Renal cortical epithelial cell (primary cell): ENCODE data around the gene RXFP3. TPM values are rescaled to one million over a fixed set of nuclear protein-coding genes. Genes with fewer than 3 reads are reported as not detected.
"Not testable (repeated sequence)": the region's sequence is repeated elsewhere in the genome, so short reads cannot be mapped to it uniquely, and the experiment has no call there.

Source experiments
- DNase-seq: peaks from one replicate; pipeline ENCODE4 v3.0.0-alpha.2; 2011; ENCODE audit warnings: low read depth
- total RNA-seq: library from RNA; depleted of rRNA; stranded (reverse); fragments of >200 nt; gene quantifications from 2 replicates; pipeline ENCODE4 v1.2.3, GENCODE V29; 2014

RXFP3 gene
- total RNA-seq, 1 donor from 2014 or later = not detected

DNA sequence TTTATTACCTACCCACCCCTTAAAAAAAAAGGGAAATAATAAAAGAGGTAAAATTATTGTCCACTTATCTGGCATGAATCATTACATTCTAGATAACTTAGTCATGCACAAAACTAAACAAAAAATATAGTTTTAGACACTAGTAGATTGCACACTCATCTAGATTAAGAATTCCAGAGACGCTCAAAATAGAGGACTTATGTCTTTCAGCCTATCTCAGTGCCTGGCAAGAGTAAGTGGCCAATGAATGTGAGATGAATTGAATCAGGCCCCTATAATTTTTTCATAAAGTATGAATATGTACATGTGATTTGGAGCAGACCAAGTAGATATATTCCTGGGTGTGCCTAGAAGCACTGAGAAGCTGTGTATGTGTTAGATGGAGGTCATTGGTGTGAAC is 2.0 kb upstream of the RXFP3 start:
- DNase-seq = peak; percentile 16

DNA sequence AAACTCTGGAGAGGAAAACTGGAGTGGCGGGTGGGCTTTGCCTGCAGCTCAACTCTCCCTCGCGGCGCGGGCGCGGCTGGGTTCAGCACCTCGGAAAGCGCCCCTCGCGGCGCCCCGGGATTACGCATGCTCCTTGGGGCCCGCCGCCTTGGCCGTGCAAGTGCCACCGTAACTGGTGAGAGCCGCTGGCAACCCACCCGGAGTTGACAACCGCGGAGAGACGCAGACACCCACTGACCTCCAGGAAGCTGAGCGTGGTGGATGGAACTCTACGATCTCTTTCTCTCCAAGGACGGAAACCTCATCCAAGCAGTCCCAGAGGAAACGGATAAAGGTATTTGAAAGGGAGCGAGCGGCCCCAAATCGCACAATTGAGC is 194 bp upstream of the RXFP3 start:
- DNase-seq = peak; percentile 5

- DNase-seq = no peak
These were observed 976 bp downstream of the RXFP3 start for GRCh38 chr5:33937017-33937706.

GRCh38 chr5:33937707-33938506 is 1.7 kb downstream of the RXFP3 start:
- no peak for DNase-seq

DNA sequence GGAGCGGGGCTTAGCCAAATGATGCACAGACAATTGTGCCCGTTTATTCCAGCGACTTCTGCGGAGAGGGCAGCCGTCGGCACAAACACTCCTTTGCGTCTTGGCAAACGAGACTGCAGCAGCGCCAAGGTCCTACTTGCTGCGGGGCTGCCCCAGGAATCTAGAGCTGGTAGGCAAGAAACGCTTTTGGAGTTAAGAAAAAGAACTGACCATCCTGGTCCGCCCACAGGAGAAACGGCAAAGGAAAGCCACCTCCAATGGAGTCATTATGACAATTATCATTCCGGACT is 2.3 kb downstream of the RXFP3 start:
- DNase-seq = no peak

GRCh38 chr5:33938881-33939280 is 2.7 kb downstream of the RXFP3 start:
- DNase-seq = no peak

GRCh38 chr5:33939556-33940262 is 3.5 kb downstream of the RXFP3 start:
- DNase-seq = peak; percentile 45

- DNase-seq = no peak
These were observed 4.9 kb downstream of the RXFP3 start for GRCh38 chr5:33941090-33941489.

GRCh38 chr5:33944543-33945132 is 8.5 kb downstream of the RXFP3 start:
- DNase-seq = no peak

DNA sequence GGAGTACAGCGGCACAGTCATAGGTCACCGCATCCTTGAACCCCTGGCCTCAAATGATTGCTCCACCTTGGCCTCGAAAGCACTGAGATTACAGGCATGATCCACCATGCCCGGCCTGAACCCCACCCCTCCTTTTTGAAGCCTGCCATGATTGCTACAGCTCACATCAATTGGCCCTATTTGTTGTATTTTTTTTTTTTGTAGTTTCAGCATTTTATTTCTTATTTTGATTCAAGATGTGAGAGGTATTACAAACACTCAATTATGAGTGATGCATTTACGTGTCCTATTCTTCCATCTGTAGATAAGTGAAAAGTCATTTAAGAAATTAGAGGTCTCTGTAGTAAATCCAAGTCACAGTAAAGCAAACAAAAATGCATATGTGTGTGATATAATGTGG is 16.0 kb downstream of the RXFP3 start:
- not testable (repeated sequence) for DNase-seq

DNA sequence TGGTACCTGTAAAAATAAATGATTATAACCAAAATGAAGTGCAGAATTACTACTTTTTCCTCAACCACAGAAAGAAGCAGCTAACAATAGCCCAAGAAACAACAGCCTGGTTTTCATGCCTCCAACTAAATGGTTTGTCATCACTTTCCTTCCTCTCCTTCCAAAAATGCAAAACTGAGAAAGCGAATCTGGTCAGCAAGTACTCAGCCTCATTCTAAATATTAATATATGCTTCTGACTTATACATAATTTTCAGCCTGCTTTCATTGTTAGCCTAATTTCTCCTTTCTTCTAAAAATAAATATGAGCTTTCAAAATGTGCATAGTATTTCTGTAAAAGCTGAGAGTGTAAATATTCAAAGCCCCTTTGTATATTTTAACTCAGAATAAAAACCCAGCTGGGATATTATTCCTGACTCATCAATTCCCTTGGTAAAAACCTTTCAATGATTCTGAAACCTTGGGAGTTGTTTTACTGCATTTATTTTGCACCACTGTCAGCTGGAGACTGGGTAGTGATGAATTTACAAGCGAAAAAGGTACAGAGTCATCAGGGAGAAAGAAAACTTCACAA is 21.5 kb downstream of the RXFP3 start:
- DNase-seq = no peak

- no peak for DNase-seq
These were observed 22.0 kb downstream of the RXFP3 start for GRCh38 chr5:33958176-33958575.

DNA sequence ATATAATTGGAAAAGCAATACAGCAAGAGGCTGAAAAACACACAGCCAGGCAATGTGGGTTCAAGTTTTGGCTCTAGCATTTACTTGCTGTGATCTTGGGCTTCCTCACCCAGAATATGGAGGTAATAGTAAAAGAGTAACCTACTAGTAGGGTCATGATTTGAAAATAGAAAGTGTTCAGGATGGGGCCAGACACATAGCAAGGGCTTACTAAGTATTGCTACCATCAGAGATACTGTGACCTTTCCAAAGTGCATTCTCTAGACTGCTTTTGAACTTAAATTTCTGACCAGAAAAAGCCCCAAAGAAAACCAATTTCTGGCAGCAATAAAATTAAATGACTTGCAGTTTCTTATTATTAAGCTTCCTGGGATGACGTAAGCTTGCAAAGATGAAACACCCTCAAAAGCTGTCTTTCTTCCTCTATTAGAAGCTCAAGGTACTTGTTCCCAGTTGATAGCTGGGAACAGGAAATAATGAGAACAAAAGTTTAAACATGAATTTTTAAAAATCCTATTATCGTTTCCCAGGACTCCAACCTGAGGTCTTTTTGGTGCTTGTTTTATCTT is 28.0 kb downstream of the RXFP3 start:
- DNase-seq = no peak

DNA sequence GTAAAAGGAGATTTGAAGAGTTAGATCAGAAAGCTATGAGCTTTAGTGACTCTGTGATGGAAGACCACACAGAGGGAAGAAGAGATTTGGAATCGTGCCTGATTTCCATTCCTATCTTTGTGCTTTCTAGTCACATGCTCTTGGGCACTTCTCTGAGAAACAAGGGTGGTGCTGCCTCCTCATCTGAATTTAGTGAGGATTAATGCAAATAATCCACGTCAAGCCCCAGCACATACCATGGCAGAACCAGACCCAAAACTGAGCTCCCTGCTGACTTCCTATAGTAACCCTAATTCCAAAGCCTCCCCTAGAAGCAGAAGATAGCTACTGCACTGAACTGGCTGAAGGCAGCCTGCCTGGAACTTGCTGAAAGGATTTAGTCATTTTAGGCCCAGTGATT is 30.6 kb downstream of the RXFP3 start:
- no peak for DNase-seq

GRCh38 chr5:33968211-33969005 is 32.2 kb downstream of the RXFP3 start:
- no peak for DNase-seq

DNA sequence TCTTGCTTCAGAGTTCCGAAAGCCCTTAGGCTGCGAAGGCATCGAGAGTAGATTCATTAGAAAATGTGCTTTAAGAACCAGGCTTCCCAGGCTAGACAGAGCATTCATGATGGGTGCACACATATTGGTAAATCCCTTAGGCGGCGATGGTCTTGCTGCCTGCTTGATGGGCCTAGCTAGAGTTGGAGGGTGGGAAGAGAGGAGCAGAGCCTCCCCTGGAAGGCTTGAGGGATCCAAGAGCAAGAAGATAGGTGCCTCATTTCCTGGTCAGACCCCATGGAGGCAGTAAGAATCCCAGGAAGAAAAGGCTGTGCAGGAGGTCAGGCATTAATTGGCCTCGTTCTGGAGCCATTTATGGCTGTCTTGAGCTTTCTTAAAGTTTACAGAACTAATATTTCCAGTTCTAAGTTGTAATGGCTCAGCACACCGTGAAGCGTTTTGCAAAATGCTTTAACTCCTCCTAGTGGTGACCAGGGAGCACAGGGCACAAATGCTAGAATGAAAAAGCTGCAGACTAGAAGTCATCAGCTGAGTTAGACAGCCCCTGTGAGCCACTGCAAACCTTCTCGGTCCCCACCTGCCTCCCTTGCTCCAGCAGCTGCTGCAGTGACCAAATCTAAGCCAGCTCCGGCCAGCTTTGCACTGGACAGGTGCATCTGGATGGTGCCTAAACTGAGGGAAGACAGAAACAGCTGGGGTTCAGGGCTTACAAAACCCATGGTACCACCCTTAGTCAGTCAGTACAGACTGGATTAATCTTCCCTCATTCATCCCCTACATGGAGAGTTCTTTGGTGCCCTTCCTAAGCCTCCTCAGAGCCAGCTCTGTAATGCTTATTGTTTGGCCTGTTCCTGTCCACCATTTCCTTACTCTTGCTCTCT is 33.6 kb downstream of the RXFP3 start:
- DNase-seq = peak; percentile 55

DNA sequence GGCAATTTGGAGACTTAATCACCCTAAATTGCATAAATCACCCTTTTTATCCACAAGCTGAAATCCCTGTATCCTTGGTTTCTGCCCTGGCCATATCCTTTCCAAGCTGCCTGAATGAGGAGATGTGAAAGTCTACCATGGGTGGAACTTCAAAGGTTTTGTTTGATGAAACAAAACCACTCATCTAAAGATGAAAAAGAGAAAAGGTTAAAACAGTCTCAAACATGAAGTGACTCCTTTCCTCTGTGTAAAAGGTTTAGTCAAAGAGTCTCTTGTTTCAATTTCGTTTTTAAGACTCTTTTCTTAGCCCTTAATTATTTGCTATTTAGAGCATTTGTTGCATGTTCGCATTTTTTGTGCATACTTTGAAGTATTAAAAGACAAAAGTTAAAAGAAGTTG is 37.1 kb downstream of the RXFP3 start:
- no peak for DNase-seq

DNA sequence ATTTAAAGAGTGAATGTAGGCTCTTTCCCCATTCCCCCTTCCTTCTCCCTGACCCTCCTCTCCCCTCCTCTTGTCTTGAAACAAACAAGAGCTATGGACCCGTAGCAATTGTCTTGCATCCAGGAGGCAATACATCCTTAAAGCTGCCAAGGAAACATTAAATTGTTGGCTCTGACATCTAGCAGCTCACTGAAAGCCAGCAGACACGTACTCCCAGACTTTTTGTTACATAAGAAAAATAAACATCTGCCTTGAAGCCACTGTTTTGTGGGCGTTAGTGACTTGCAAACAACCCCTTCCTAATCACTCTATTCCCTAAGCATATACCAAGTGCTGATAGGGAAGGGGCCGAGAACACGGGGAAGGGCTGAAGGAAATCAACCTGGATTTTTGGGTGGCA is 39.7 kb downstream of the RXFP3 start:
- DNase-seq = no peak

DNA sequence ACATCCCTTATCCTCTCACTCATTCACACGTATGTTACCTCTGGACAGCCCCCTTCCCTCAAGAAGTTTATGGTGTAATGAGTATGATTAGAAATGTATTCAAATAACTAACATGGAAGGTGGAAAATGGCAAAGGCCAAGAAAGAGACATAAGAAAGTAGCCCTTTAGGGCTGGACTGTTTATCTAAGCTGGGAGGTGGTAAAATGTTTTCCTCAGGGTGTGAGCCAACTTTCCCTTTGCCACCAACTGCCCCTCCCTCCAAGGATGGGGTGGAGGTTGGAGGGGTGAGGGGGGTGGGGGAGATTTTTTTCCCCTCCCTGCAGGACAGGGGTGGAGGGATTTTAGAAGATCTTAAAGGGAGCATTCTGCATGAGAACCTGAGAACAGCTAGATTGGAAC is 40.1 kb downstream of the RXFP3 start:
- no peak for DNase-seq

DNA sequence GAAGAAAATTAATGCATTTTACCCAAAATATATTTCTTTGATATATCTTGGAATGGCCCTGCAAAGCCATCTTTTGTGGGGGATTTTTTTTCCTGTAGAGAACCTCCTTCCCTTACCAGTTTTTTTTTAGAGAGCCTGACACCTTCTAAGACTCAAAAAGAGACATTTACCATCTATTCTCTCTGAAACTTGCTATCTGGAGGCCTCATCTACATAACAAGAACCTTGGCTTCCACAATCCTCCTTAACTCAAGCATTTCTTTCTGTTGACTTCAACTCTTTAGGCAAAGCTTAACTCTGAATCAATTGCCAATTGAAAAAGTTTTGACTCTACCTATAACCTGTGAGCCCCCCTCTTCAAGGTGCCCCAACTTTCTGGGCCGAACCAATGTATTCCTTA is 42.1 kb downstream of the RXFP3 start:
- no peak for DNase-seq
